ENCODE results near the gene S100B. TPM values are rescaled to one million over a fixed set of nuclear protein-coding genes. Genes with fewer than 3 reads are reported as not detected.

The S100B gene
- total RNA-seq, 4 donors from 2014 or later, result 0.80 to 1.3 (median 0.82) TPM; not detected in 1

DNA sequence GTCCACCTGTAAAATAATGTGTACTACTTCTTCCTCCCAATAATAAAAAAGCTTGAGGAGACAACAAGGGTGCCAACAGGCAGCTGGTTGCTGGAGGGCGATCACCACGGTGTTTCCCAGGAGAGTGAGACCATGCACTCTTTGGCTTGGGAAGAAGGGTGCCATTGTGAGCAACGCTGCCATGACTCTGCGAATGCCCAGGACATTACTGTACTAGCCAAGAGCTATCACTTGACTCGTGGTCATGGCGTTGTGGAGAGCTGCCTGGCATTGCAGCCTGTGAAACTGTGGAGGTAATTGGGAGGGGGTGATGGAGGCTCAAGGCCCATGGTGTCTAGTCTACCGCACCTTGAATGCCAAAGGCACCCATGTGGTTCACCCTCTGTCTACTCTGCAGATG, 16.0 kb upstream of the S100B start:
- intact Hi-C loops (cut with DNase I; ENCODE audit: low total_unique reads), result no loop called here
- Histone ChIP-seq H3K36me3 (no peaks in the 10 kb centered on the region), H3K9me3 (peaks cover 0 to 5% (median 3%) of the 10 kb centered on the region in 3 donors), H3K4me1 (no peaks in the 10 kb centered on the region), H3K4me3 (no peak overlapping the region), H3K27ac (no peak overlapping the region), H3K27me3 (peaks cover 3 to 12% (median 3%) of the 10 kb centered on the region in 3 donors)
- in situ Hi-C loops (cut with MboI; ENCODE audit: low sequenced_read_pairs in 4 of 4), result no loop called here
- TF ChIP-seq CTCF (IDR thresholded peaks at IDR 0.05 in 4 of 5, conservative IDR thresholded peaks at IDR 0.05 in 1 of 5), result no peak
- no peak for DNase-seq
- no peak for ATAC-seq

GRCh38 chr21:46619846-46620245, 15.0 kb upstream of the S100B start:
- ATAC-seq, result no peak

GRCh38 chr21:46618738-46619379, 14.0 kb upstream of the S100B start:
- no peak for ATAC-seq
- in situ Hi-C loops (cut with MboI; ENCODE audit: low sequenced_read_pairs in 4 of 4), result no loop called here
- TF ChIP-seq CTCF (IDR thresholded peaks at IDR 0.05 in 4 of 5, conservative IDR thresholded peaks at IDR 0.05 in 1 of 5), result no peak
- no peak for TF ChIP-seq POLR2A (IDR thresholded peaks at IDR 0.05)

More at GRCh38 chr21:46619846-46620245, 15.0 kb upstream of the S100B start:
- no peak for TF ChIP-seq CTCF (IDR thresholded peaks at IDR 0.05 in 4 of 5, conservative IDR thresholded peaks at IDR 0.05 in 1 of 5)
- no peak for TF ChIP-seq POLR2A (IDR thresholded peaks at IDR 0.05)
- H3K27ac ChIP-seq, result no peak overlapping the region
- H3K27me3 ChIP-seq, result peaks cover 0 to 3% (median 2%) of the 10 kb centered on the region in 3 donors
- in situ Hi-C loops (cut with MboI; ENCODE audit: low sequenced_read_pairs in 4 of 4), result no loop called here
- no peaks in the 10 kb centered on the region for H3K4me1 ChIP-seq
- H3K4me3 ChIP-seq, result no peak overlapping the region
- no peaks in the 10 kb centered on the region for H3K36me3 ChIP-seq
- DNase-seq, result no peak
- intact Hi-C loops (cut with DNase I; ENCODE audit: low total_unique reads), result no loop called here
- H3K9me3 ChIP-seq, result no peaks in the 10 kb centered on the region

DNA sequence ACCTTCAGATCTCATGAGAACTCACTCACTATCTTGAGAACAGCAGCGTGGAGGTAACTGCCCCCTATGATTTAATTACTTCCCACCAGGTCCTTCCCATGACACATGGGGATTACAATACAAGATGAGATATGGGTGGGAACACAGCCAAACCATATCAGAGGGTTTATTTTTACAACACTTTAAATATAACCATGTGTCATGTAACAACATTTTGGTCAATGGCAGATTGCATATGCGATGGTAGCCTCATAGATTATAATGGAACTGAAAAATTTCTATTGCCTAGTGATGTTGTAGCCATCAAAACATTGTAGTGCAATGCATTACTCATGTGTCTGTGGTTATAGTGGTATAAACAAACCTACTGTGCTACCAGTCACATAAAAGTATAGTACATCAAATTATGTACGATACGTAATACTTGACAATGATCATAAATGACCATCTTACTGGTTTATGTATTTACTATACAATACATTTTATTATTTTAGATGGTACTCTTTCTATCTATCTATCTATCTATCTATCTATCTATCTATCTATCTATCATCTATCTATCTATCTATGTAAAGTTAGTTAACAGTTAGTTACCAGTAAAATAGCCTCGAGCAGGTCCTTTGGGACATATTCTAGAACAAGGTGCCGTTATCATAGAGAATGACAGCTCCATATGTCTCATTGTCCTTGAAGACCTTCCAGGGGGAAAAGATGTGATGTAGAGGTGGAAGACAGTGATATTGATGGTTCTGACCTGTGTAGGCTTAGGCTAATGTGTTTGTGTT, 12.6 kb upstream of the S100B start:
- intact Hi-C loops (cut with DNase I; ENCODE audit: low total_unique reads), result no loop called here
- TF ChIP-seq POLR2A (IDR thresholded peaks at IDR 0.05) (no peak), CTCF (IDR thresholded peaks at IDR 0.05 in 4 of 5, conservative IDR thresholded peaks at IDR 0.05 in 1 of 5) (no peak)
- no peaks in the 10 kb centered on the region for H3K4me1 ChIP-seq
- in situ Hi-C loops (cut with MboI; ENCODE audit: low sequenced_read_pairs in 4 of 4), result no loop called here
- no peak overlapping the region for H3K27ac ChIP-seq
- H3K9me3 ChIP-seq, result no peaks in the 10 kb centered on the region
- no peak for DNase-seq
- no peak for ATAC-seq
- H3K27me3 ChIP-seq, result peaks cover 0 to 3% (median 2%) of the 10 kb centered on the region in 3 donors
- no peaks in the 10 kb centered on the region for H3K36me3 ChIP-seq
- no peak overlapping the region for H3K4me3 ChIP-seq

More at GRCh38 chr21:46618738-46619379, 14.0 kb upstream of the S100B start:
- Histone ChIP-seq H3K27ac (no peak overlapping the region), H3K27me3 (peaks cover 0 to 3% (median 2%) of the 10 kb centered on the region in 3 donors), H3K4me1 (no peaks in the 10 kb centered on the region), H3K4me3 (no peak overlapping the region), H3K9me3 (no peaks in the 10 kb centered on the region), H3K36me3 (no peaks in the 10 kb centered on the region)
- intact Hi-C loops (cut with DNase I; ENCODE audit: low total_unique reads), result no loop called here
- DNase-seq, result no peak

Measured in gastrocnemius medialis (tissue), 4 donors.